Dedifferentiated amniotic fluid mesenchymal stem cell (primary cell): ENCODE results near the gene NUMA1.

Experiments used
- DNase-seq: peaks from one replicate; pipeline ENCODE4 v3.0.0-alpha.2; 2016; ENCODE audit errors: extremely low spot score

NUMA1 gene, protein sequence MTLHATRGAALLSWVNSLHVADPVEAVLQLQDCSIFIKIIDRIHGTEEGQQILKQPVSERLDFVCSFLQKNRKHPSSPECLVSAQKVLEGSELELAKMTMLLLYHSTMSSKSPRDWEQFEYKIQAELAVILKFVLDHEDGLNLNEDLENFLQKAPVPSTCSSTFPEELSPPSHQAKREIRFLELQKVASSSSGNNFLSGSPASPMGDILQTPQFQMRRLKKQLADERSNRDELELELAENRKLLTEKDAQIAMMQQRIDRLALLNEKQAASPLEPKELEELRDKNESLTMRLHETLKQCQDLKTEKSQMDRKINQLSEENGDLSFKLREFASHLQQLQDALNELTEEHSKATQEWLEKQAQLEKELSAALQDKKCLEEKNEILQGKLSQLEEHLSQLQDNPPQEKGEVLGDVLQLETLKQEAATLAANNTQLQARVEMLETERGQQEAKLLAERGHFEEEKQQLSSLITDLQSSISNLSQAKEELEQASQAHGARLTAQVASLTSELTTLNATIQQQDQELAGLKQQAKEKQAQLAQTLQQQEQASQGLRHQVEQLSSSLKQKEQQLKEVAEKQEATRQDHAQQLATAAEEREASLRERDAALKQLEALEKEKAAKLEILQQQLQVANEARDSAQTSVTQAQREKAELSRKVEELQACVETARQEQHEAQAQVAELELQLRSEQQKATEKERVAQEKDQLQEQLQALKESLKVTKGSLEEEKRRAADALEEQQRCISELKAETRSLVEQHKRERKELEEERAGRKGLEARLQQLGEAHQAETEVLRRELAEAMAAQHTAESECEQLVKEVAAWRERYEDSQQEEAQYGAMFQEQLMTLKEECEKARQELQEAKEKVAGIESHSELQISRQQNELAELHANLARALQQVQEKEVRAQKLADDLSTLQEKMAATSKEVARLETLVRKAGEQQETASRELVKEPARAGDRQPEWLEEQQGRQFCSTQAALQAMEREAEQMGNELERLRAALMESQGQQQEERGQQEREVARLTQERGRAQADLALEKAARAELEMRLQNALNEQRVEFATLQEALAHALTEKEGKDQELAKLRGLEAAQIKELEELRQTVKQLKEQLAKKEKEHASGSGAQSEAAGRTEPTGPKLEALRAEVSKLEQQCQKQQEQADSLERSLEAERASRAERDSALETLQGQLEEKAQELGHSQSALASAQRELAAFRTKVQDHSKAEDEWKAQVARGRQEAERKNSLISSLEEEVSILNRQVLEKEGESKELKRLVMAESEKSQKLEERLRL (N-terminal part only)

DNA sequence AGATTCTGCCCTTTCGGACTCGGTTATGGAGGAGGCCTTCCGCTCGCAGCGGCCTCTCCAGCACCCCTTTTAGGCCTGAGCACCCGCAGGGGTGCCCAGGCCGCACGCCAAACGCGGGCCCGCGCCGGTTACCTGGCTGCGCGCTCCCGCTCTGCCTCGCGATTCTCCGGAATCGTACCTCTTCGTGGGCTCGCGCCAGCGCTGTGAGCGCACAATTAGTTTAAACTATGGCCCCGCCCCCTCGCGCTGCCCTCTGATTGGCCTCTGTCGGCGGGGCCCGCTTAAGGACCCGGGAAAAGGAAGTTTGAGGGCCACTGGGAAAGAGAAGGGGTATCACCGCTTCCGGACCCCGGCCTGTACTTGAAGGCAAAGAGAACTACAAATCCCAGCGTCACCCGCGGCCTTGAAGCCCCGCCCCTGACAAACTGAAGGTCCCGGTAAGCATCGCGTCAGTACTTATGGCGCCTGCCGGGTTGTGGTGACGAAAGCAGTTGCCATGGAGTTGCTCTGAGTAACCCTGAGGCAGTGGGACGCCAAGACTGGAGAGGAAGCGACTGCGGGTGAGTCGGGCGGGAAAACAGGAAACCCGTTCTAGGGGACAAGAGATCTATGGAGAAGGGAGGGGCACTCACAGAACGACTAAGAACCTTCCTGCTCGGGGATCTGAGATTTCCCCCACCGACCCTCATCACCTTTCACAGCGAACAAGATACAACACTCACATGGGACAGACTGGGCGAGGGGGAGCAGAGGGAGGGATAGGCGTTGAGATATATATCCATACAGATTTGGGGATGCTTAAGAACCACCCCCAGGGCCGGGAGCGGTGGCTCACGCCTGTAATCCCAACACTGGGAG, at the start of gene NUMA1, which contains the start of gene LRRC51:
NUMA1 (minus strand) TSS at position 217 of the 858 bp plus-strand sequence. CDS start 44,599 bp downstream, outside the sequence.
LRRC51 (plus strand) TSS at position 525 of the 858 bp plus-strand sequence. CDS start 8,234 bp downstream, outside the sequence.
- peak; percentile 100 for DNase-seq

DNA sequence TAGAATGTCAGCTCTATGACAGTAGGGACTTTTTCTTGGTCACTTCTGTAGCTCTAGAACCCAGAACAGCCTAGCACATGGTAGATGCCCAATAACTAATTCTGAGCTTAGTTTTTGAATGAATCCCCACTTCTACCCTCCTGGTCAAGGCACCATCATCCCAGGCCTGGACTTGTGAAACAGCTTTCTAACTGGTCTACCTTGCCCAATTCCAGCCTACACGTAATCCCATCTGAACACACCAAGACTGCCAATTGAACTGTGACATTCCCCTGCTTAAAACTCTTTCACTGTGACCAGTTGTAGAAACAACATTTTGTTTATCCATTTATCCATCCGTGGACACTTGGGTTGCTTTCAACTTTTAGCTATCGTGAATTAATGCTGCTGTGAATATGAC, 49.0 kb upstream of the NUMA1 start:
- no peak for DNase-seq

DNA sequence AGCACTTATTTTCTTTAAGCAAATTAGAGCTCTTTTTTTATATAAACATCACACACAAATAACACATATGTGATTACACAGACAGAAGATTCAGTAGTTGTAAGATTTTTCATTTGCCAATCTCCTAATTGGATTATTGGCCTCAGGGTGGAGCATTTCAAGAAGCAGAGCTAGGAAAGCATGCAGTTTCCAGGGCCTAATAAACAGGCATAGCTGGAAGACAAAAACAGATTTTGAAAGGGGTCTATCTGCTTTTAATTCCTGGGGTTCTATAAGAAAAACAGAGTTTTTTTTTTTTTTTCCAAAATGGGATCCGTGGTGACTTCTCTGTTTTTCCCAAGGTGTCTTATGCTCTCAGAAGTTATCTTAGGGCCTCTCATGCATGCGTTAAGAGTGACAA, 47.6 kb upstream of the NUMA1 start:
- DNase-seq: no peak

DNA sequence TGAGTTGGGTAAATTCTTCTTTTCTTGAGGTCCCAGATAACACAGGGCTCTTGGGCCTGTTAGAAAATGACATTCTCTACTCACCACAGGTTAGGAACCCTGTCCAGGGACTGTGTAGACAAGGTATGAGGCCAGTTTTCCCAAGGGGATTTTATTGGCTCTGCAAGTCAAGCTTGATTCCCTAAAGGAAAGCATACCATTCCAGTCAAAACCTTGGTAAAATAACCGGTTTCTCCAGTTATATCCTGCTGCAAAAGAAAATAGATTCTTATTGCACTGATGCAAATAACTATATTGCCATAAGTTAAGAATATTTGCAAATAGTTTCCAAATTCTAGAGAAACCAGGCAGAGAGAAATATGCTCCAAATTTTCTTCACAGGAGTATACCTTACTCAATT, 45.6 kb upstream of the NUMA1 start:
- no peak for DNase-seq

DNA sequence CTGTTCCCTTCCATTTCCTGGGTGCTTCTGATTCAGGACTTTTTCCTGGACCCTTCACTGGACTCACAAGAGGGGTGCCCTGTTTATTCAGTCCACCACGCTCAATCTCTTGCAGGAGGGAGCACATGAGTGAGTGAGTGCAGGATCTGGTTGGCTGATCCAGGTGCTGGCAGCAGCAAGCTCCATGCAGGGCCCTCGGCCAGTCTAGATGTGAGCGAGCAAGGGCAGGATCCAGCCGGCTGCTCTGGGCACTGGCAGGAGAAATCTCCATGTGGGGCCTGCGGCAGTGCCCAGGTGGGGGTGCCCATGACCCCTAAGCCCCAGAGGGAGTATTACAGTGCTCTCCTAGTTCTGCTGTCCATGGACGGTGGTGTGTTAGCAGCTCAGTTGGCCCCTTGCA, 43.7 kb upstream of the NUMA1 start:
- no peak for DNase-seq

DNA sequence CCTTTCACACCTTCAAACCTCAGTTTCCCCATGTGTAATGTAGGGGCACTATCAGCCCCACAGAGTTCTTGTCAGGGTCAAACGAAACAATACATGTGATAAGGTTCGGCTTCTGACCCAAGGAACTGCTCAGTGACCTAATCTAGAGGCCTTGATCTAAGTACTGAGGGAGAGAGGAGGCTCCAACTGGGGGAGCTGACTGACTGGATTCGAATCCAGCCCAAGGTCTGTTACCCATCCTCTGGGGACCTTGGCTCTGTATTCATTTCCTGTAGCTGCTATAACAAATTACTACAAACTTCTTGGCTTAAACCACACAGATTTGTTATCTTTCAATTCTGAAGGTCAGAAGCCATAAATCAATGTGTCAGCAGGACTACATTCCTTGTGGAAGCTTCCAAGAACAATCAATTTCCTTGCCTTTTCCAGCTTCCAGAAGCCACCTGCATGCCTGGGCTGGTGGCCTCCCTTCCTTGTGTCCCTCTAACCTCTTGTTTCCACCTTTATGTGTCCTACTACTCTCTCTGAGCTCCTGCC, 42.8 kb upstream of the NUMA1 start:
- no peak for DNase-seq

DNA sequence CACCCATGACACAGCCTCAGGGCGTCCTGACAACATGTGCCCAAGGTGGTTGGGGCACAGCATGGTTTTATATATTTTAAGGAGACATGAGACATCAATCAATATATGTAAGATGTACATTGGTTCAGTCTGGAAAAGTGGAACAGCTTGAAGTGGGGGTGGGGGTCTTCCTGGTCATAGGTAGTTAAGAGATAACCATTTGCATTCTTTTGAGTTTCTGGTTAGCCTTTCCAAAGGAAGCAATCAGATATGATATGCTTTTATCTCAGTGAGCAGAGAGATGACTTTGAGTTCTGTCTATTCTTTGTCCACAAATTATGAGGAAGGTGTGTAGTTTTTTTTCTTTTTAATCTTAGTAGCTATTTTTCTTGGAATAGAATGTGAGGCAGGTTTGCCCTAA, 42.3 kb upstream of the NUMA1 start:
- DNase-seq: no peak

DNA sequence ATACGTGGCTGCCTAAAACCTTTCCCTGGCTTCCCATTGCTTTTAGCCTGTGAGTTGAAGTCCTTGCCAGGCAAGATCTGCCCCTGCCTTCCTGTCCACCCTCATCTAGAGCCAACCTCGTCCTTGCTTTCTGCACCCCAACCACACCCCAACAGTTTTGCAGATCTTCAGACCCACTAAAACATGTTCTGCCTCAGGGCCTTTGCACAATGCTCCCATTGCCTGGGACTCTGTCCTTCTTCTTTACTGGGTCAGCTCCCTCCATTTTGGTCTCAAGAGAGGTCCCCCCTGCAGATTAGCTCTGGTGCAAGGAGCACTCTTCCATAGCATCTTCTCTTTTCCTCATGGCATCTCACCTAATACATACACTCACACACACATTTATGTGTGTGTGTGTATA, 40.6 kb upstream of the NUMA1 start:
- no peak for DNase-seq

DNA sequence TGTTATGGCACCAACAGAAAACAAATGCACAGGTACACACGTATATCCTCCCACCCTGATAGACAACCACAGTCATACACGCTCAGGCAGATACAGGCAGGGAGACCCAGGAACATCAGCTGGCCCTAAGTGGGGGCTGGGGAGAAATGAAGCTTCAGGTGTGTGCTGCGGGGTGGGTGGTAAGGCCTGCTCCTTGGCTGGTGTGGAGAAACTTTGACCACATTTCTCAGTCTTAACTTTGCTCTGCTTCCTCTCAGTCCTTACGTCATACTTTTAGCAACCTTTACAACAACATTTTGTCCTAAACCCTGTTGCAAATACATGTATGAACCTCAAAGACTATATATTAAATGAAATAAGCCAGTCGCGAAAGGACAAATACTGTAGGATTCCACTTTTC, 38.9 kb upstream of the NUMA1 start:
- no peak for DNase-seq

DNA sequence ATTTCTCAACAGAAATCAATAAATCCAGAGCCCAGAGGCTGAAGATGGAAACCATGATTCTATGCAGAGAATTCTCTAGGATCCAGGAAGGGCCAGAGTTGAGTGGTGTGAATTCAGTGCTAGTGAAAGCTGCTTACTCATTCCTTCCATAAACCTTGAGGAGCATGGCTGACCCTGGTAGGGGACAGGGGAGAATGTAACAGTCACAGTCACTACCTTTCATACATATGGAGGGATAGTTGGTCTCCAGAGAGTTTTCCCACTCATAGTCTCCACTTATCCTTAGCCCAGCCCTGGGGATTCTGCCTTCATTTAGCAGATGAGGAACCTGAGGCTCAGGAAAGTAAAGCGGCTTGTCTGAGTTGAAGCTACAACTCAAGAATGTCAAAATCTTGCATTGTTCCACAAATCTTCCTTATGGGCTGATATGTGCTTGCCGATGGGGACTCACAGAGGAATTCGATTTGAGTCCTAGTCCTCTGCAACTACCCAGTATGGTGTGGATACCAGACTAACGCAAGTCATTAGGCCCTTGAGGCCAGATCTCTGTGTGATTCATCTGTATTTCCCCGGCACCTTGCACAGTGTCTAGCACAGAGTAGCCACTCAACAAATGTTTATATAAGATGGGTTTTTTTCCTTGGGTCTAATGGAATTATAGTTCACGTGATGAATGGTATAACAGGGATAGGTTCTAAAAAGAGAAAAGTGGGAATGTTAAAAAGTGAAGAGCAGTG, 35.8 kb upstream of the NUMA1 start:
- DNase-seq: no peak

DNA sequence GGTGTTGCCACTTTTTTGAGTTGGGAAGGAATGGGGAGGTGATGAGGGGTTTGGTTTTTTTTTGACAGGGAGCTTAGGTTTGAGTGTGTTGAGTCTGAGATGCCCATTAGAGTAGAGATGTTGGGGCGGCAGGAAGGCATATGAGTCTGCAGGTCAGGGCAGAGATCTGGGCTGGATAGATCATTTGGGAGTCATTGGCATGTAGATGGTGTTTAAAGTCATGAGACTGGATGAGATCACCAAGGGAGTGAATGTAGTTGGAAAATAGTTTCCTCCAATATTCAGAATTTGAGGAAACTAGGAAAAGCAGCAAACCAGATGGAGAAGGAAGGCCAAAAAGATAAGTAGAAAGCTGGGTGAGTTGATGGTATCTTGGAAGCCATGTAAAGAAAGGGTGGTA, 34.2 kb upstream of the NUMA1 start:
- no peak for DNase-seq

DNA sequence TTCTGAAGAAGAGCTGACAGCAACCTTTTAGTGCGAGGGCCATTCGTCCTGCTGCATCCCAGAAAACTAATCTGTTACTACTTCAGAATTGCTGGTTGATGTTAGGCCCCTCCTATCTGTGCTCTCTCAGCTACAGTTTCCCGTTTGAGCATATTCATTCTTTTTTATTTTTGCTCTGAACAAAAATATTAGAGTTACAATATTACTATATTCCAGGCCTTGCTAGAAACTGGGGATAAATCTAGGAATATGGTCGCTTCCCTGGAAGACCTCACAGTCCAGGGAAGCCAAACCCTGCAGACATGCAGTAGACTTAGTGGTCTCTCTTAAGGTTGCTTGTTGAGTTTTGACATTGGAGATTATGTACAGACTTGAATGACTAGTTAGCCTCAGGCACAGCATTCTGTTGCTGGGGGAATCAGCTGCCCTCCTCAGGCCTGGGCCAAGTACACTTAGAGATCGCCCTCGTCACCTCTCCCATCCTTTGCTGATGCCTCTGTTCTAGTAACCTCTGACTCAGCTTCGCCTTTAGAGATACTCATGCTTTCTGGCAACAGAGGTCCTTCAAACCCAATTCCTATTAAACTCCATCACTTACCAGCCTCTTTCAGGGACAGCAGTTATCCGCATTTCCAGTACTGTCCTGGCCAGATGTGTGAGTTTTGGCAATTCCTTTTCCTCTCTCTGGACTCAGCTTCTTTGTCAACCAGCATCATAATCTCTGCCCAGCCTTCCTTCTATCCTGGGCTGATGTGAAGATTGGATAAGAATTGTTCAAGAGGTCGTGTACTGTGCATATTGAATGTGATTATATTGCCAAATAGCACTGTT, 32.9 kb upstream of the NUMA1 start:
- DNase-seq: no peak

DNA sequence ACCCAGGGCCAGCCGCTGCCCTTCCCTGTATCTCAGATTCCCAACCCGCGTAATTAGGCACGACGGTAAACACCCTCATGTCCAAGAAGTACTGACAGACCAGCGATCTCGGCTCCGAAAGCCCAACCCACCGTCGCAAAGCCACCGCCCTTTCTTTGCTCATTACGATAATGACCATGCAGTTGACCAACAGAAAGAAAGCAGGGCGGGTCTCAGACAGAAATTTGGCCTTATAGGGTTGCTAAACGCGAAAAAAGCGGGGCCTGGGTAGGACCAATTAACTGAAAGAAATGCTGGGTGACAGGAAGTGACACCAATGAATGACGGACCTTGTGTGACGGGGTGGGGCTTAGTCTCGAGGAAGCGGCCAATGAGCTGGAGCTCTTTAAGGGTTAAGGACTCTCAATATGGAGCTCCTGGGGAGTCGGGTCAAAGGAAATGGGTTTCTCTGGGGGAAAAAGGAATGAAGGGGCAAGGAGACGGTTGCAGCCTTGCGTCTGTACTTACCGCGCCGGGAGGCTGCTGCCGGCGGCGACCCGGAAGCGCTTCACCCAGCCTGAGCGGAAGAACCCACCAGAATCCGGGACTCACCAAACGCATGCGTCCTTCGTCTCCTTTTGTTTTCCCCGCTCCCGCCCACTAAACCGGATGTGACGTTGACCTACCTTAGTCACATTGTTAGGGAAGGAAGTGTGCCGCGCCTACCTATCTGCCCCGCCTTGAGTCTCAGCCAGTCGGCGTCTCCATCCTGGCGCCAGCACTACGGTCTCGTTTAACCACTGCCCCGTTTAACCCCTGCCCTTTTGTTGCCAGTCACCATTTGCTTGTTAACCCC, 32.0 kb upstream of the NUMA1 start, which contains the start of gene ANAPC15:
ANAPC15 (minus strand) TSS at position 553 of the 835 bp plus-strand sequence. CDS start 1,419 bp downstream, outside the sequence.
- peak; percentile 100 for DNase-seq

DNA sequence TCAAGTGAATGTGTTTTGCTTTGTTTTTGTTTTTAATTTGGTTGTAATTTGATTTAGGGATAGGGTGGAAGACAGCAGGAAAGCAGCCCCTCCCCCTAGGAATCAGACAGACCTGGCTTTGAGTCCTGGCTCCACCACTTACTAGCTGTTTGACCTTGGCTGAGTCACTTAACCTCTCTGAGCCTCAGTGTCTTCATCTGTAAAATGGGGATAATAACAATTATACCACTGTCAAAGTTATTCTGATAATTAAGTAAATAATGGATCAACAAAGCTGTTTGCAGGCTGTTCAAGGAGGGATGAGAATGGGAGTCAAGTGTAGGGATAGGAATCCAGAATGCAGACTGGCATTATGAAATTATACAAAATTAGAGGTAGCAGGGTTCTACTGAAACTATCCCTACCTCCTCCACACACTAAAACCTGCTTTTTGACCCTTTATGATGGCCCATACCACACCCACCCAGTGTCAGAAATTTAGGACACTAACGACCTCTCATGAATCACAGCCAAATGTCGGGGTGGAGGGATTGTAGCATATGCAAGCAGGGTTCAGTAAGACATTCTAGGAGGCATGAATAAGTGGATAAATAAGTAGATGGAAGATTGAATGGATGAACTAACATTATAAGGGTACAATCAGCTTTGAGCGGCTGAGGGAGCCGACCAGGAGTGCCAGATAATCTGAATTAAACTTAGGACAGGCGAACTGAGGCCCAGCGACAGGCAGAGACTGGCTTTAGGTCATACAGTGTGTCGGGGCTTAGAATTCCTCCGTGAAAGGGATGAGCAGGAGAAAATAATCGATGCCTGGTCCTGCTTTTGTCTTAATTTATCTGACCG, 31.2 kb upstream of the NUMA1 start:
- no peak for DNase-seq

DNA sequence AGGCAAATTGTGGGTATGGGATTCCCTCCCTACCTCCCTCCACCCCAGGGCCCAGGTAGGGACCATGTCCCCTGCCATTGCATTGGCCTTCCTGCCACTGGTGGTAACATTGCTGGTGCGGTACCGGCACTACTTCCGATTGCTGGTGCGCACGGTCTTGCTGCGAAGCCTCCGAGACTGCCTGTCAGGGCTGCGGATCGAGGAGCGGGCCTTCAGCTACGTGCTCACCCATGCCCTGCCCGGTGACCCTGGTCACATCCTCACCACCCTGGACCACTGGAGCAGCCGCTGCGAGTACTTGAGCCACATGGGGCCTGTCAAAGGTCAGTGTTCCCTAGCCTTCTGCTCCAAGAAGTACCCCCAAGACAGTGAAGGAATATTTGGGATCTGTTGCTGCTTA, 25.5 kb upstream of the NUMA1 start, which contains the start of gene TOMT:
TOMT (plus strand) TSS at position 37 of the 400 bp plus-strand sequence; CDS start at position 65, 28 bp downstream.
- no peak for DNase-seq

DNA sequence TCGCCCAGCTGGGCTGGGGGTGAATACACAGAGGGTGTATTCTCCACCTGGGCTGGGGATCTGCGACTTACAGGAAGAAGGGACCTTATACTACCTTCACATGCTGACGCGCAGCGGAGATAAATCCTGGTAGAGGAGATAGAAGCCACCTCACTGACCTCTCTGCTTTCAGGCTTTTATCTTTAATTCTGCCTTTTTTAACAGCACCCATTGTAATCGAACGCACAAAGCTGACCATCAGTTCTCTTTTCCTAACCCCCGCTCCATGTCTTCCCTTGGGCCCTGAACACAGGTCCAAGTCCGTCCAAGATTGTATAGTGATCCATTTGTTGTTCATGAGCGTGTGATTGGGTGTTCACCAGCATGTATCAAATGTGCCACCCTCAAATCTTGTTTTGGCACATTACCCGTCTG, 23.4 kb upstream of the NUMA1 start:
- no peak for DNase-seq
